Thyroid gland (tissue), 4 donors: ENCODE data around the gene CNTN5. TPM values are rescaled to one million over a fixed set of nuclear protein-coding genes. Genes with fewer than 3 reads are reported as not detected.

ENCODE experiments used
- DNase-seq, 2 donors: peaks; one replicate each; pipeline ENCODE4 v3.0.0-alpha.2; 2019
- H3K27ac ChIP-seq, 3 donors: fragments of 200-600 bp; sonication (generic); 1 replicate in 2 of 3; 2 replicates in 1 of 3; pipeline ENCODE4 v1.5.1; 2016 to 2019; ENCODE audit warnings: mild to moderate bottlenecking in 1 of 3, moderate library complexity in 1 of 3
- H3K27me3 ChIP-seq: fragments of 200-600 bp; sonication (generic); one replicate; pipeline ENCODE4 v1.5.1; 2019
- H3K36me3 ChIP-seq, 2 donors: fragments of 200-600 bp; sonication (generic); one replicate each; pipeline ENCODE4 v1.5.1; 2016 to 2019
- H3K4me1 ChIP-seq, 2 donors: fragments of 200-600 bp; sonication (generic); one replicate each; pipeline ENCODE4 v1.5.1; 2017 to 2019
- H3K4me3 ChIP-seq, 3 donors: fragments of 200-600 bp; sonication (generic); replicated peaks in 1 of 3; 1 replicate in 2 of 3; 2 replicates in 1 of 3; pipeline ENCODE4 v1.5.1; 2016; ENCODE audit warnings: mild to moderate bottlenecking in 1 of 3
- H3K9me3 ChIP-seq: fragments of 200-600 bp; sonication (generic); one replicate; pipeline ENCODE4 v1.5.1; 2017
- POLR2A ChIP-seq, 2 donors: fragments of 450-650 bp; IDR thresholded peaks; one replicate each; pipeline ENCODE4 v1.6.1; 2017; ENCODE audit warnings: antibody characterized with exemption in 2 of 2, mild to moderate bottlenecking in 2 of 2, moderate library complexity in 1 of 2
- WGBS, 2 donors: methylation state at CpG; one replicate each; pipeline ENCODE4 v1.1.5; 2017; 5-methylcytosine and 5-hydroxymethylcytosine counted together
- intact Hi-C: fragments of 100-400 bp; cut with DNase I; formaldehyde crosslinking; loops from one replicate; pipeline ENCODE4 v1.15.1; 2023
- total RNA-seq, 4 donors: library from RNA; depleted of rRNA; stranded (reverse); fragments of >200 nt; gene quantifications; one replicate each; pipeline ENCODE4 v1.2.3, GENCODE V29; 2016
- TF ChIP-seq, protein P1 (sequence below), 6 experiments: fragments of 200-600 bp in 3 of 6; fragments of 450-650 bp in 3 of 6; sonication (generic) in 3 of 6; IDR thresholded peaks; one replicate each; pipeline ENCODE4 v1.5.1; 2016 to 2019; ENCODE audit warnings: antibody characterized with exemption in 6 of 6, mild to moderate bottlenecking in 2 of 6, inconsistent platforms in 1 of 6, moderate library complexity in 1 of 6

CNTN5 gene
- total RNA-seq, 4 donors from 2014 or later, result 1.9 to 14.3 (median 12.0) TPM

- no peaks in the 10 kb centered on the region for H3K4me1 ChIP-seq
- H3K36me3 ChIP-seq, result no peaks in the 10 kb centered on the region
- no peaks in the 10 kb centered on the region for H3K27me3 ChIP-seq
- 79 to 86% methylated on average over 2 of the region's 2 CpGs for WGBS, 2 donors
- intact Hi-C loops, result no loop called here
- H3K4me3 ChIP-seq, result no peak overlapping the region
- TF ChIP-seq POLR2A (IDR thresholded peaks at IDR 0.05), result no peak
- TF ChIP-seq, protein P1, sequence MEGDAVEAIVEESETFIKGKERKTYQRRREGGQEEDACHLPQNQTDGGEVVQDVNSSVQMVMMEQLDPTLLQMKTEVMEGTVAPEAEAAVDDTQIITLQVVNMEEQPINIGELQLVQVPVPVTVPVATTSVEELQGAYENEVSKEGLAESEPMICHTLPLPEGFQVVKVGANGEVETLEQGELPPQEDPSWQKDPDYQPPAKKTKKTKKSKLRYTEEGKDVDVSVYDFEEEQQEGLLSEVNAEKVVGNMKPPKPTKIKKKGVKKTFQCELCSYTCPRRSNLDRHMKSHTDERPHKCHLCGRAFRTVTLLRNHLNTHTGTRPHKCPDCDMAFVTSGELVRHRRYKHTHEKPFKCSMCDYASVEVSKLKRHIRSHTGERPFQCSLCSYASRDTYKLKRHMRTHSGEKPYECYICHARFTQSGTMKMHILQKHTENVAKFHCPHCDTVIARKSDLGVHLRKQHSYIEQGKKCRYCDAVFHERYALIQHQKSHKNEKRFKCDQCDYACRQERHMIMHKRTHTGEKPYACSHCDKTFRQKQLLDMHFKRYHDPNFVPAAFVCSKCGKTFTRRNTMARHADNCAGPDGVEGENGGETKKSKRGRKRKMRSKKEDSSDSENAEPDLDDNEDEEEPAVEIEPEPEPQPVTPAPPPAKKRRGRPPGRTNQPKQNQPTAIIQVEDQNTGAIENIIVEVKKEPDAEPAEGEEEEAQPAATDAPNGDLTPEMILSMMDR (IDR thresholded peaks at IDR 0.05), result no peak
- H3K27ac ChIP-seq, result no peak overlapping the region
- H3K9me3 ChIP-seq, result no peaks in the 10 kb centered on the region
- no peak for DNase-seq
Measured at GRCh38 chr11:99177446-99177845, 156.7 kb downstream of the CNTN5 start.

- DNase-seq, result no peak
- Histone ChIP-seq H3K4me1 (no peaks in the 10 kb centered on the region), H3K27ac (no peak overlapping the region), H3K36me3 (no peaks in the 10 kb centered on the region), H3K27me3 (no peaks in the 10 kb centered on the region), H3K9me3 (no peaks in the 10 kb centered on the region), H3K4me3 (no peak overlapping the region)
- TF ChIP-seq POLR2A (IDR thresholded peaks at IDR 0.05), result no peak
- TF ChIP-seq, protein P1 (IDR thresholded peaks at IDR 0.05), result no peak
- intact Hi-C loops, result no loop called here
Measured at GRCh38 chr11:99184146-99184545, 163.4 kb downstream of the CNTN5 start.

DNA sequence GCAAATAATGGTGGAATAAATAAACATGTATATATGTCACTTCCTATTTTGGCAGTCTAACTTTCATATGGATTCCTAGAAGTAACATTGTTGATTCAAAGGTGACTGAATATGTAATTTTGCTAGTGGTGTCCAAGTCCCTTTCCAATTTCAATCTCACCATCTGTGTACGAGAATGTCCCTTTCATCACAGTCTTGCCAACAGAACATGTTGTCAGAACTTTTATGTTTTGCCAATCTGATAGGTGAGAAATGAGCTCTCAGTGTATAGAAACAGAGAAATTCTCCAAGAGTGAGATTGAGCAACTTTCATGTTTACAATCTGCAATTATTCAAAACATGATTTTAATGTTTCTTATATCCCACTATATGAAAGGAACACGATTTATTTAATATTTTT lies 167.5 kb downstream of the CNTN5 start:
- intact Hi-C loops, result no loop called here
- no peak for DNase-seq
- no peak for TF ChIP-seq POLR2A (IDR thresholded peaks at IDR 0.05)
- TF ChIP-seq, protein P1 (IDR thresholded peaks at IDR 0.05), result no peak
- no peaks in the 10 kb centered on the region for H3K9me3 ChIP-seq
- no peak overlapping the region for H3K27ac ChIP-seq
- H3K4me3 ChIP-seq, result no peak overlapping the region
- H3K4me1 ChIP-seq, result no peaks in the 10 kb centered on the region
- H3K36me3 ChIP-seq, result no peaks in the 10 kb centered on the region
- H3K27me3 ChIP-seq, result no peaks in the 10 kb centered on the region
- 81% methylated on average over 2 of the region's 2 CpGs for WGBS, 2 donors

- Histone ChIP-seq H3K4me3 (no peak overlapping the region), H3K4me1 (no peaks in the 10 kb centered on the region), H3K27me3 (no peaks in the 10 kb centered on the region), H3K9me3 (no peaks in the 10 kb centered on the region), H3K36me3 (no peaks in the 10 kb centered on the region), H3K27ac (no peak overlapping the region)
- intact Hi-C loops, result no loop called here
- TF ChIP-seq, protein P1 (IDR thresholded peaks at IDR 0.05), result no peak
- no peak for TF ChIP-seq POLR2A (IDR thresholded peaks at IDR 0.05)
- 89 to 92% methylated on average over 1 of the region's 1 CpG for WGBS, 2 donors
- DNase-seq, result no peak
Measured at GRCh38 chr11:99192716-99193115, 172.0 kb downstream of the CNTN5 start.

DNA sequence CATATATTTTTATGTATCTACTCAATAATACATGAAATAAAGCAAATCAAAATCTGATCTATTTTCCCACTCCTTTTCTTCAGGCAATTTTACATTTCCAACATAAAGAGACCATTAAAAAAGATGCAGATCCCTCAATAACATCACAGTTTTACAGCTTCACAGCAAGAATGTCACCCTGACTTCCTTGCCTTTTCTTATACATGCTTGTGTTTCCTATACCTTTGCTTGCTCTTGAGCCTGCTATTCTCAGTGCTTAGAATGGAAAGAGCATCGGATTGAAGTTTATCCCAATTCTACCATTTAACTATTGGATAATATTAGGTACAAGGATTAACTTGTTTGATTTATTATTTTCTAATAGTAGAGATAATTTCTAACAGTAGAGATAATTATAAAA lies 176.7 kb downstream of the CNTN5 start:
- intact Hi-C loops, result no loop called here
- WGBS, 2 donors, result 78 to 91% methylated on average over 1 of the region's 1 CpG
- TF ChIP-seq, protein P1 (IDR thresholded peaks at IDR 0.05), result no peak
- no peak for TF ChIP-seq POLR2A (IDR thresholded peaks at IDR 0.05)
- no peaks in the 10 kb centered on the region for H3K36me3 ChIP-seq
- H3K4me3 ChIP-seq, result no peak overlapping the region
- no peak overlapping the region for H3K27ac ChIP-seq
- no peaks in the 10 kb centered on the region for H3K9me3 ChIP-seq
- no peaks in the 10 kb centered on the region for H3K4me1 ChIP-seq
- no peaks in the 10 kb centered on the region for H3K27me3 ChIP-seq
- DNase-seq, result no peak
